HepG2 (cell line): ENCODE measurements around the gene ADAM8. TPM values are rescaled to one million over a fixed set of nuclear protein-coding genes. Genes with fewer than 3 reads are reported as not detected.

Source experiments
- ARHGAP35 ChIP-seq: sonication (generic); formaldehyde crosslinking; IDR thresholded peaks from 2 replicates; pipeline ENCODE4 v1.9.0; 2022; ENCODE audit warnings: mild to moderate bottlenecking, inconsistent platforms, moderate library complexity, missing genetic modification reagents, borderline replicate concordance
- BORCS8-MEF2B ChIP-seq: sonication (generic); formaldehyde crosslinking; IDR thresholded peaks from 2 replicates; pipeline ENCODE4 v1.8.0; 2022; ENCODE audit warnings: mild to moderate bottlenecking, missing genetic modification reagents
- EZH2 ChIP-seq: conservative IDR thresholded peaks from 2 replicates; pipeline ENCODE4 v1.6.1; 2012; ENCODE audit warnings: mild to moderate bottlenecking, low read depth, low read length, moderate library complexity
- FOXO1 ChIP-seq: sonication (generic); formaldehyde crosslinking; IDR thresholded peaks from 2 replicates; pipeline ENCODE4 v1.4.0; 2020; ENCODE audit warnings: missing genetic modification reagents
- HMGXB4 ChIP-seq, 2 experiments: sonication (generic) in 1 of 2; formaldehyde crosslinking in 1 of 2; IDR thresholded peaks; 2 replicates each; pipeline versions ENCODE4 v1.4.0 to v1.6.1; 2018 to 2020; ENCODE audit warnings: missing genetic modification reagents in 2 of 2, borderline replicate concordance in 1 of 2, low read depth in 1 of 2, mild to moderate bottlenecking in 1 of 2, missing biosample characterization in 1 of 2
- MAF1 ChIP-seq: sonication (generic); formaldehyde crosslinking; IDR thresholded peaks from 2 replicates; pipeline ENCODE4 v1.5.0; 2020; ENCODE audit warnings: missing genetic modification reagents, borderline replicate concordance
- MBD4 ChIP-seq: IDR thresholded peaks from 2 replicates; pipeline ENCODE4 v1.6.1; 2012; ENCODE audit warnings: low read length, inconsistent platforms, borderline replicate concordance
- MIXL1 ChIP-seq: IDR thresholded peaks from 2 replicates; pipeline ENCODE4 v1.6.1; 2016
- NFIB ChIP-seq: sonication (generic); formaldehyde crosslinking; IDR thresholded peaks from 2 replicates; pipeline ENCODE4 v1.9.0; 2021; ENCODE audit warnings: missing genetic modification reagents, mild to moderate bottlenecking, borderline replicate concordance
- SMC3 ChIP-seq: IDR thresholded peaks from 2 replicates; pipeline ENCODE4 v1.6.1; 2011; ENCODE audit warnings: low read length, improper control_type of control experiment
- SOX5 ChIP-seq: IDR thresholded peaks from 2 replicates; pipeline ENCODE4 v1.6.1; 2016; ENCODE audit warnings: borderline replicate concordance
- SRF ChIP-seq: IDR thresholded peaks from 2 replicates; pipeline ENCODE4 v1.6.1; 2011; ENCODE audit warnings: mild to moderate bottlenecking, low read depth, low read length, moderate library complexity
- SRSF9 ChIP-seq: fragments of 200-400 bp; formaldehyde crosslinking; IDR thresholded peaks from 2 replicates; pipeline ENCODE4 v1.6.1; 2018; ENCODE audit warnings: borderline replicate concordance, mild to moderate bottlenecking, low read depth, low read length; ENCODE audit not compliant: insufficient read depth, poor library complexity, severe bottlenecking
- ZBTB21 ChIP-seq: sonication (generic); formaldehyde crosslinking; IDR thresholded peaks from 2 replicates; pipeline ENCODE4 v1.4.0; 2020; ENCODE audit warnings: missing genetic modification reagents
- ZFP36L1 ChIP-seq: sonication (generic); formaldehyde crosslinking; IDR thresholded peaks from 2 replicates; pipeline ENCODE4 v1.8.0; 2022; ENCODE audit warnings: mild to moderate bottlenecking, missing genetic modification reagents, moderate library complexity
- ZNF24 ChIP-seq: fragments of 450-650 bp; IDR thresholded peaks from 2 replicates; pipeline ENCODE4 v1.6.1; 2017; ENCODE audit warnings: antibody characterized with exemption, mild to moderate bottlenecking
- ZNF331 ChIP-seq: sonication (generic); formaldehyde crosslinking; IDR thresholded peaks from 2 replicates; pipeline ENCODE4 v1.4.0; 2020; ENCODE audit warnings: missing genetic modification reagents
- ZNF431 ChIP-seq: sonication (generic); formaldehyde crosslinking; IDR thresholded peaks from 2 replicates; pipeline ENCODE4 v1.9.0; 2022; ENCODE audit warnings: missing genetic modification reagents, low read depth, mild to moderate bottlenecking, borderline replicate concordance
- ZNF564 ChIP-seq: sonication (generic); formaldehyde crosslinking; IDR thresholded peaks from 2 replicates; pipeline ENCODE4 v1.8.1; 2023; ENCODE audit warnings: mild to moderate bottlenecking, missing genetic modification reagents
- ZNF619 ChIP-seq: sonication (generic); formaldehyde crosslinking; IDR thresholded peaks from 2 replicates; pipeline ENCODE4 v1.4.0; 2020; ENCODE audit warnings: mild to moderate bottlenecking, missing genetic modification reagents
- ZNF678 ChIP-seq: sonication (generic); formaldehyde crosslinking; IDR thresholded peaks from 2 replicates; pipeline ENCODE4 v1.4.0; 2020; ENCODE audit warnings: mild to moderate bottlenecking, missing genetic modification reagents
- ZNF75D ChIP-seq: sonication (generic); formaldehyde crosslinking; IDR thresholded peaks from 2 replicates; pipeline ENCODE4 v1.8.1; 2023; ENCODE audit warnings: missing genetic modification reagents, mild to moderate bottlenecking, borderline replicate concordance
- polyA plus RNA-seq, 8 experiments: library from polyadenylated mRNA; depleted of rRNA in 3 of 8; stranded (reverse) in 7 of 8; unstranded in 1 of 8; fragments of >200 nt; fragmentation: Illumina TruSeq in 4 of 8; extraction: Trizol in 4 of 8; gene quantifications; 2 replicates each; pipeline versions ENCODE4 v1.2.1 to v1.2.3, GENCODE V29; 2011 to 2016; ENCODE audit warnings: low read depth in 4 of 8, missing spikeins in 1 of 8, mixed read lengths in 1 of 8; ENCODE audit not compliant: insufficient read depth in 1 of 8
- total RNA-seq, 5 experiments: library from RNA; depleted of rRNA; stranded (reverse); fragments of >200 nt; fragmentation: Illumina TruSeq; extraction: Trizol; gene quantifications; 2 replicates each; pipeline ENCODE4 v1.2.3, GENCODE V29; 2016; ENCODE audit warnings: low read depth in 1 of 5
- TF ChIP-seq, protein P1 (sequence below): sonication (generic); formaldehyde crosslinking; IDR thresholded peaks from 2 replicates; pipeline ENCODE4 v1.4.0; 2020; ENCODE audit warnings: missing genetic modification reagents
- TF ChIP-seq, protein P2 (sequence below): sonication (generic); formaldehyde crosslinking; IDR thresholded peaks from 2 replicates; pipeline ENCODE4 v1.4.0; 2020; ENCODE audit warnings: mild to moderate bottlenecking, missing genetic modification reagents

ADAM8 gene
- total and polyA plus RNA-seq, 2 of the 13 experiments (the other 11 are each of a cell fraction or from before 2014, with no cell fraction given): 0.24 to 0.93 TPM

DNA sequence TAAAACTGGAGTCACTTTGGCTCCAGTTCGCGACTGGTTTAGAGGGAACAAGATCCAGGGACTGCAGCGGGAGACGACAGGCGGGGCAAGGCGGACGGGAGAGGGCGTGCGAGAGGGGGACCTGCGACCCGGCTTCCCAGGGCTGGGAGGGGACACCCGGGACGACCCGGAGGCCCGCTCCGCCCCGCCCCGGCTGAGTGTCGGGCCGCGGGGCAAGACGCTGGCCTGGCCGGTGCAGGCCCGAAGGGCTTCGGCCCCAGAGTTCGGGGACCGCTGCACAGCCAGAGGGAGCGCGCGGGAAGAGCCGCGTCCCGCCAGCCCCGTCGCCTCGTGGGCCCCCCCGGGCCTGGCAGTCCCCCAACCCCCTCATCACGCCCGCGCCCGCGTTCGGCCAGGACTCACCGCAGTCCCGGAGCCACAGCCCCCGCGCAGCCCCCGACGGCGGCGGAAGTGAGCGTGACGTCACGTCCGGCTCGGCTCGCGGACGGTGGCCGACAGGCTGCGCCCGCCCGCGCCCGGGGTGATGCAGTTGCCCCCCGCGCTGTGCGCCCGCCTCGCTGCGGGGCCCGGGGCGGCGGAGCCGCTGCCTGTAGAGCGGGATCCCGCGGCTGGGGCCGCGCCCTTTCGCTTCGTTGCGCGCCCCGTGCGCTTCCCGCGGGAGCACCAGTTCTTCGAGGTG lies 31.9 kb upstream of the ADAM8 start, which contains the start of the genes TUBGCP2 and ZNF511 (continued):
- no peak for TF ChIP-seq FOXO1 (CRISPR knock-in tag)
- TF ChIP-seq MIXL1: no peak
- no peak for TF ChIP-seq ZNF678 (CRISPR knock-in tag)
- TF ChIP-seq MAF1: no peak
- TF ChIP-seq ZNF24: 0 out of 2 replicates have a peak, but pooled peaks have one; percentile 23
- no peak for TF ChIP-seq ZNF564
- TF ChIP-seq ARHGAP35 (CRISPR knock-in tag): no peak
- TF ChIP-seq ZNF75D (CRISPR knock-in tag): no peak
- TF ChIP-seq, protein P1, sequence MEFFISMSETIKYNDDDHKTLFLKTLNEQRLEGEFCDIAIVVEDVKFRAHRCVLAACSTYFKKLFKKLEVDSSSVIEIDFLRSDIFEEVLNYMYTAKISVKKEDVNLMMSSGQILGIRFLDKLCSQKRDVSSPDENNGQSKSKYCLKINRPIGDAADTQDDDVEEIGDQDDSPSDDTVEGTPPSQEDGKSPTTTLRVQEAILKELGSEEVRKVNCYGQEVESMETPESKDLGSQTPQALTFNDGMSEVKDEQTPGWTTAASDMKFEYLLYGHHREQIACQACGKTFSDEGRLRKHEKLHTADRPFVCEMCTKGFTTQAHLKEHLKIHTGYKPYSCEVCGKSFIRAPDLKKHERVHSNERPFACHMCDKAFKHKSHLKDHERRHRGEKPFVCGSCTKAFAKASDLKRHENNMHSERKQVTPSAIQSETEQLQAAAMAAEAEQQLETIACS: 0 out of 2 replicates have a peak, but pooled peaks have one; percentile 36
- no peak for TF ChIP-seq BORCS8-MEF2B
- TF ChIP-seq, protein P2, sequence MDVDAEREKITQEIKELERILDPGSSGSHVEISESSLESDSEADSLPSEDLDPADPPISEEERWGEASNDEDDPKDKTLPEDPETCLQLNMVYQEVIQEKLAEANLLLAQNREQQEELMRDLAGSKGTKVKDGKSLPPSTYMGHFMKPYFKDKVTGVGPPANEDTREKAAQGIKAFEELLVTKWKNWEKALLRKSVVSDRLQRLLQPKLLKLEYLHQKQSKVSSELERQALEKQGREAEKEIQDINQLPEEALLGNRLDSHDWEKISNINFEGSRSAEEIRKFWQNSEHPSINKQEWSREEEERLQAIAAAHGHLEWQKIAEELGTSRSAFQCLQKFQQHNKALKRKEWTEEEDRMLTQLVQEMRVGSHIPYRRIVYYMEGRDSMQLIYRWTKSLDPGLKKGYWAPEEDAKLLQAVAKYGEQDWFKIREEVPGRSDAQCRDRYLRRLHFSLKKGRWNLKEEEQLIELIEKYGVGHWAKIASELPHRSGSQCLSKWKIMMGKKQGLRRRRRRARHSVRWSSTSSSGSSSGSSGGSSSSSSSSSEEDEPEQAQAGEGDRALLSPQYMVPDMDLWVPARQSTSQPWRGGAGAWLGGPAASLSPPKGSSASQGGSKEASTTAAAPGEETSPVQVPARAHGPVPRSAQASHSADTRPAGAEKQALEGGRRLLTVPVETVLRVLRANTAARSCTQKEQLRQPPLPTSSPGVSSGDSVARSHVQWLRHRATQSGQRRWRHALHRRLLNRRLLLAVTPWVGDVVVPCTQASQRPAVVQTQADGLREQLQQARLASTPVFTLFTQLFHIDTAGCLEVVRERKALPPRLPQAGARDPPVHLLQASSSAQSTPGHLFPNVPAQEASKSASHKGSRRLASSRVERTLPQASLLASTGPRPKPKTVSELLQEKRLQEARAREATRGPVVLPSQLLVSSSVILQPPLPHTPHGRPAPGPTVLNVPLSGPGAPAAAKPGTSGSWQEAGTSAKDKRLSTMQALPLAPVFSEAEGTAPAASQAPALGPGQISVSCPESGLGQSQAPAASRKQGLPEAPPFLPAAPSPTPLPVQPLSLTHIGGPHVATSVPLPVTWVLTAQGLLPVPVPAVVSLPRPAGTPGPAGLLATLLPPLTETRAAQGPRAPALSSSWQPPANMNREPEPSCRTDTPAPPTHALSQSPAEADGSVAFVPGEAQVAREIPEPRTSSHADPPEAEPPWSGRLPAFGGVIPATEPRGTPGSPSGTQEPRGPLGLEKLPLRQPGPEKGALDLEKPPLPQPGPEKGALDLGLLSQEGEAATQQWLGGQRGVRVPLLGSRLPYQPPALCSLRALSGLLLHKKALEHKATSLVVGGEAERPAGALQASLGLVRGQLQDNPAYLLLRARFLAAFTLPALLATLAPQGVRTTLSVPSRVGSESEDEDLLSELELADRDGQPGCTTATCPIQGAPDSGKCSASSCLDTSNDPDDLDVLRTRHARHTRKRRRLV (CRISPR knock-in tag): no peak
- no peak for TF ChIP-seq ZNF619 (CRISPR knock-in tag)
- TF ChIP-seq ZNF431 (CRISPR knock-in tag): no peak
- TF ChIP-seq SMC3: no peak
- TF ChIP-seq ZNF331 (CRISPR knock-in tag): no peak
- no peak for TF ChIP-seq SRF
- TF ChIP-seq EZH2: no peak
- no peak; a peak in 1 of 4 replicates for TF ChIP-seq HMGXB4 (CRISPR knock-in tag; IDR thresholded peaks at IDR 0.05; ENCODE audit: borderline replicate concordance in 1 of 2, low read depth in 1 of 2)
- no peak for TF ChIP-seq ZFP36L1 (CRISPR knock-in tag)
- no peak for TF ChIP-seq ZBTB21 (CRISPR knock-in tag)
- TF ChIP-seq MBD4: no peak
- no peak for TF ChIP-seq SRSF9
- TF ChIP-seq SOX5: no peak
- no peak for TF ChIP-seq NFIB (CRISPR knock-in tag)
